Upper lobe of left lung (tissue), 4 donors: ENCODE measurements around the gene PTGFR.

Experiments
- EP300 ChIP-seq, 4 donors: sonication (generic); formaldehyde crosslinking; IDR thresholded peaks; one replicate each; pipeline ENCODE4 v1.5.1; 2017; ENCODE audit warnings: antibody characterized with exemption in 4 of 4, control low read depth in 2 of 4
- POLR2A ChIP-seq, 4 donors: fragments of 450-650 bp; IDR thresholded peaks; one replicate each; pipeline ENCODE4 v1.5.1; 2016 to 2017; ENCODE audit warnings: antibody characterized with exemption in 4 of 4, mild to moderate bottlenecking in 2 of 4
- TF ChIP-seq, protein P1 (sequence below), 6 experiments: fragments of 450-650 bp in 4 of 6; fragments of 200-600 bp in 2 of 6; sonication (generic) in 2 of 6; IDR thresholded peaks; one replicate each; pipeline ENCODE4 v1.5.1; 2016 to 2019; ENCODE audit warnings: antibody characterized with exemption in 6 of 6

DNA sequence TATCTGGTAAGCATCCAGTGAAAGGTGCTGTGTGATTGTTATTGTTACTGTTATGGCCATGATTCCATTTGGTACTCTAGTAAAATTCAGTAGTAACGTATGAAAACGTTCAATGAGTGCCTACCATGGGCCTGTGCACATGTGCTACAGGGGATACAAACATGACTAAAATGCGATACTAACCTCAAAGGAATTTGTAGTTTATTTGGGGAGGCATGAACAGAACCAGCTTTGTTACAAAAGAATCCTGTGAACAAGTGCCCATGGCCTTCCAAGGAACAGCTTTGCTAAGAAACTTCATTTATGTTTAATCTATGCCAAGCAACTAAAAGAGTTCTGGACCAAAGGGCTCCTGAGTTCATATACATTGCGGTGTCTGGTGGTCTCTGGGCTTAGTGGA lies 28.7 kb downstream of the PTGFR start:
- TF ChIP-seq, protein P1, sequence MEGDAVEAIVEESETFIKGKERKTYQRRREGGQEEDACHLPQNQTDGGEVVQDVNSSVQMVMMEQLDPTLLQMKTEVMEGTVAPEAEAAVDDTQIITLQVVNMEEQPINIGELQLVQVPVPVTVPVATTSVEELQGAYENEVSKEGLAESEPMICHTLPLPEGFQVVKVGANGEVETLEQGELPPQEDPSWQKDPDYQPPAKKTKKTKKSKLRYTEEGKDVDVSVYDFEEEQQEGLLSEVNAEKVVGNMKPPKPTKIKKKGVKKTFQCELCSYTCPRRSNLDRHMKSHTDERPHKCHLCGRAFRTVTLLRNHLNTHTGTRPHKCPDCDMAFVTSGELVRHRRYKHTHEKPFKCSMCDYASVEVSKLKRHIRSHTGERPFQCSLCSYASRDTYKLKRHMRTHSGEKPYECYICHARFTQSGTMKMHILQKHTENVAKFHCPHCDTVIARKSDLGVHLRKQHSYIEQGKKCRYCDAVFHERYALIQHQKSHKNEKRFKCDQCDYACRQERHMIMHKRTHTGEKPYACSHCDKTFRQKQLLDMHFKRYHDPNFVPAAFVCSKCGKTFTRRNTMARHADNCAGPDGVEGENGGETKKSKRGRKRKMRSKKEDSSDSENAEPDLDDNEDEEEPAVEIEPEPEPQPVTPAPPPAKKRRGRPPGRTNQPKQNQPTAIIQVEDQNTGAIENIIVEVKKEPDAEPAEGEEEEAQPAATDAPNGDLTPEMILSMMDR (IDR thresholded peaks at IDR 0.05), result no peak
- TF ChIP-seq POLR2A (IDR thresholded peaks at IDR 0.05) (no peak), EP300 (IDR thresholded peaks at IDR 0.05) (no peak)
